ENCODE data around the gene GNAQ. TPM values are rescaled to one million over a fixed set of nuclear protein-coding genes. Genes with fewer than 3 reads are reported as not detected.

GNAQ gene
- polyA plus RNA-seq, 1 experiment, result 71.4 TPM

DNA sequence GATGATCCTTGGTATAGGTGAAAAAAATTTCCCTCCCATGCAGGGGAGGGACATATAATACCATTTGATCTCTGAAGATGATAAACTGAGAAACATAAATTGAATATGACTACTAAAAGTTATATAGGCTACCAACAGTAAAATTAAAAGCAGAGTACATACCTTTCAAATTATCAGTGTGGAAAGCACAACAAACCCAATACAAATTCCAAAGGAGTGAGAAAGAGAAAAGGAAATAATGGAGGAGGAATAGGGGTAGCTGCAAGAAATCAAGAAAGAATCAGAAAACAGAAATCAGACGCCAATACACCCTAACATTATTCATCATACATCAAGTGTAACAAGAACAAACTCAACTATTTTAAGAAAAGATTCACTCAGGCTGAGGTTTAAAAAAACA is 17.7 kb downstream of the GNAQ start:
- no peak overlapping the region for H3K4me3 ChIP-seq (ENCODE audit: low read depth, low read length)
- H3K27me3 ChIP-seq (ENCODE audit: control insufficient read depth, insufficient read depth, low read length), result no peaks in the 10 kb centered on the region
- TF ChIP-seq, protein P1, sequence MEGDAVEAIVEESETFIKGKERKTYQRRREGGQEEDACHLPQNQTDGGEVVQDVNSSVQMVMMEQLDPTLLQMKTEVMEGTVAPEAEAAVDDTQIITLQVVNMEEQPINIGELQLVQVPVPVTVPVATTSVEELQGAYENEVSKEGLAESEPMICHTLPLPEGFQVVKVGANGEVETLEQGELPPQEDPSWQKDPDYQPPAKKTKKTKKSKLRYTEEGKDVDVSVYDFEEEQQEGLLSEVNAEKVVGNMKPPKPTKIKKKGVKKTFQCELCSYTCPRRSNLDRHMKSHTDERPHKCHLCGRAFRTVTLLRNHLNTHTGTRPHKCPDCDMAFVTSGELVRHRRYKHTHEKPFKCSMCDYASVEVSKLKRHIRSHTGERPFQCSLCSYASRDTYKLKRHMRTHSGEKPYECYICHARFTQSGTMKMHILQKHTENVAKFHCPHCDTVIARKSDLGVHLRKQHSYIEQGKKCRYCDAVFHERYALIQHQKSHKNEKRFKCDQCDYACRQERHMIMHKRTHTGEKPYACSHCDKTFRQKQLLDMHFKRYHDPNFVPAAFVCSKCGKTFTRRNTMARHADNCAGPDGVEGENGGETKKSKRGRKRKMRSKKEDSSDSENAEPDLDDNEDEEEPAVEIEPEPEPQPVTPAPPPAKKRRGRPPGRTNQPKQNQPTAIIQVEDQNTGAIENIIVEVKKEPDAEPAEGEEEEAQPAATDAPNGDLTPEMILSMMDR (IDR thresholded peaks at IDR 0.05; ENCODE audit: low read depth, low read length), result no peak
- CTCF ChIA-PET, result interaction anchor here (0.6 to 1.1 kb wide), 2 partner anchors 206 to 557 kb away, joined by 3 to 4 read pairs; no protein-coding TSS in a partner anchor
- POLR2A ChIA-PET, result no interaction called here
- H3K27ac ChIP-seq (ENCODE audit: low read depth, low read length), result no peak overlapping the region
- DNase-seq (ENCODE audit: low read depth, low spot score), result no peak
- no peaks in the 10 kb centered on the region for H3K9me3 ChIP-seq (ENCODE audit: control insufficient read depth, insufficient read depth, low read length)

DNA sequence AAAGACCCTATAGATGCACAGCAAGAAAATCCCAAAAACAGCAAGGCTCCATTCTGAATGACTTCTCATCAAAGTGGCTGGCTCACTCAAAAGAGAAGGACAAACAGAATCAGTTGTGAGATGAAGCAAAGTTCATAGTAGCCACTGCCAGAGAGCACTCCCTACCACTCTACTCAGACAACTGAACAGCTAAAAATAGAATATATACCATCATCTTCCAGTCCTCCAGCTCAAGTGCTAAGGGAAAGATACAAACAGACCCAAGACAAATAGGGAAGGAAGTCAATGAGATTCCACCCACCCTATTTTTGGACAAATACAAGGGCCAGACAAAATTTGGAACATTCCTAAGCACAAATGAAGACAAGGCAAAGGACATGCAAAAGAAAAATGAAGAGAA is 20.6 kb downstream of the GNAQ start:
- no peak for DNase-seq (ENCODE audit: low read depth, low spot score)
- H3K4me3 ChIP-seq (ENCODE audit: low read depth, low read length), result no peak overlapping the region
- H3K27ac ChIP-seq (ENCODE audit: low read depth, low read length), result no peak overlapping the region
- H3K27me3 ChIP-seq (ENCODE audit: control insufficient read depth, insufficient read depth, low read length), result no peaks in the 10 kb centered on the region
- POLR2A ChIA-PET, result no interaction called here
- TF ChIP-seq, protein P1 (IDR thresholded peaks at IDR 0.05; ENCODE audit: low read depth, low read length), result no peak
- CTCF ChIA-PET, result no interaction called here
- no peaks in the 10 kb centered on the region for H3K9me3 ChIP-seq (ENCODE audit: control insufficient read depth, insufficient read depth, low read length)

DNA sequence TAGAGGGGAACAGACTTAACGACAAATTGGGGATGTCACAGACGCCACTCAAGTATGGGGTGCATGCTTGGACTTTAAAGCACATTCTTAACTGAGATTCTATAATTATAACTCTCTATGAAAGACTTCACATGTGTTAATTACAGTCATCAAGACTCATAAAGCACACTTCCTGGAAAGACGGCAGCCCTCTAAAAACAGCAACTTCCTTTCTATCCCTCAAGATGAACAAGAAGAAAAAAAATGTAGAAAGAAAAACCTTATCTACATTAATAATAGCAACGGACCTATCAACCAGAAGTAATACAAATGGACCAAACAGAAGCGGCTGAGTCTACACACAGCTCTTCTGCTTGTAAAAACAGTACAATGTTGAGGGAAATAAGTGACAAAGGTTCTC is 21.2 kb downstream of the GNAQ start:
- no peak overlapping the region for H3K27ac ChIP-seq (ENCODE audit: low read depth, low read length)
- H3K9me3 ChIP-seq (ENCODE audit: control insufficient read depth, insufficient read depth, low read length), result no peaks in the 10 kb centered on the region
- DNase-seq (ENCODE audit: low read depth, low spot score), result no peak
- ChIA-PET CTCF (interaction anchor here (0.6 kb wide), 1 partner anchor 50 kb away, joined by 3 read pairs; no protein-coding TSS in a partner anchor), POLR2A (no interaction called here)
- H3K27me3 ChIP-seq (ENCODE audit: control insufficient read depth, insufficient read depth, low read length), result no peaks in the 10 kb centered on the region
- TF ChIP-seq, protein P1 (IDR thresholded peaks at IDR 0.05; ENCODE audit: low read depth, low read length), result no peak
- no peak overlapping the region for H3K4me3 ChIP-seq (ENCODE audit: low read depth, low read length)

DNA sequence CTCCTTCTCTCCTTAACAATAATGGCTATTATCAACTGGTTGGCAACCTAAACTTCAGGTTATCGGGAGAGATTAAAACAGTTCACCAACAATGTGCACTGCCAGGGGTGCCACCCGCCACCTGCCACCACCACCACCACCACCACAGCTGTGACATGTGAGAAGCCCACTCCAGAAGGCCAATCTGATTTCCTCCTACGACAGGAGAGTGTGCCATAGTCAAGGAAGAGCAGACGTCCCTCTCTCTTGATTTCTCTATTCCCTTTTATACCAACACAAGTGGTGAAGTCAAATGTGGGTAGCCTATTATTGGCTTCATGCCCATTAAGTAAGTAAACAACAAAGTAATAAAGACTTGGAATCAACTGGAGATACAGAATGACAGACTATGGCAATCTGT is 22.4 kb downstream of the GNAQ start:
- ChIA-PET POLR2A (no interaction called here), CTCF (no interaction called here)

DNA sequence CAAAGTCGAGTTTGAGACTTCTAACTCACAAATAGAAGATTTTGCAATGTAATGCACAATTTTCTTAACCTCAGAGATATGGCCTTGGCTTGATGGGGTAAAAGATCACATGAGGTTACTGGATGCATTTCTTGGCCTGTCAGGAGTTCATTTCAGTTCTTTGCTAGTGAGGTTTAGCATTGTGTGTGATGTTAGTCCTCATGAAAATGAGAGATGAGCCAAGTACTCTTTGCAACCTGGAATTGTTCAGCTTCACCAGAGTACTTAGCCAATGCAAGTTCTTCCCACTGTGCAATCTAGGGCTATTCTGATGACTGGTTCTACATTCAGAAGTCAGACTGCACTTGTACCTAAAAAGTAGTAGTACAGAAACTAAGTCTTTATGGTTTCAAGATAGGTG is 24.9 kb downstream of the GNAQ start:
- Histone ChIP-seq H3K27me3 (ENCODE audit: control insufficient read depth, insufficient read depth, low read length) (no peaks in the 10 kb centered on the region), H3K27ac (ENCODE audit: low read depth, low read length) (no peak overlapping the region), H3K4me3 (ENCODE audit: low read depth, low read length) (no peak overlapping the region), H3K9me3 (ENCODE audit: control insufficient read depth, insufficient read depth, low read length) (no peaks in the 10 kb centered on the region)
- ChIA-PET POLR2A (no interaction called here), CTCF (no interaction called here)
- DNase-seq (ENCODE audit: low read depth, low spot score), result no peak
- TF ChIP-seq, protein P1 (IDR thresholded peaks at IDR 0.05; ENCODE audit: low read depth, low read length), result no peak

More for the DNA sequence above, 22.4 kb downstream of the GNAQ start:
- no peaks in the 10 kb centered on the region for H3K9me3 ChIP-seq (ENCODE audit: control insufficient read depth, insufficient read depth, low read length)
- H3K4me3 ChIP-seq (ENCODE audit: low read depth, low read length), result no peak overlapping the region
- H3K27ac ChIP-seq (ENCODE audit: low read depth, low read length), result no peak overlapping the region
- H3K27me3 ChIP-seq (ENCODE audit: control insufficient read depth, insufficient read depth, low read length), result no peaks in the 10 kb centered on the region
- no peak for DNase-seq (ENCODE audit: low read depth, low spot score)
- TF ChIP-seq, protein P1 (IDR thresholded peaks at IDR 0.05; ENCODE audit: low read depth, low read length), result no peak
